Hepatocyte (in vitro differentiated cells): ENCODE data around the gene LIMK2. TPM values are rescaled to one million over a fixed set of nuclear protein-coding genes. Genes with fewer than 3 reads are reported as not detected.

ENCODE experiments used
- DNase-seq: peaks from one replicate; pipeline ENCODE4 v3.0.0-alpha.2; 2016; ENCODE audit warnings: low spot score
- H2AFZ ChIP-seq: fragments of 200-600 bp; sonication (generic); 2 replicates; pipeline ENCODE4 v1.6.0; 2016; ENCODE audit warnings: antibody characterized with exemption, mild to moderate bottlenecking
- H3K27ac ChIP-seq: fragments of 200-600 bp; sonication (generic); 2 replicates; pipeline ENCODE4 v1.5.1; 2016; ENCODE audit warnings: mild to moderate bottlenecking
- H3K27me3 ChIP-seq: fragments of 200-600 bp; sonication (generic); 2 replicates; pipeline ENCODE4 v1.6.1; 2016
- H3K36me3 ChIP-seq: fragments of 200-600 bp; sonication (generic); replicated peaks from 2 replicates; pipeline ENCODE4 v1.5.1; 2016; ENCODE audit warnings: low read depth; ENCODE audit not compliant: insufficient read depth
- H3K4me1 ChIP-seq: fragments of 200-600 bp; sonication (generic); 2 replicates; pipeline ENCODE4 v1.5.1; 2016; ENCODE audit warnings: mild to moderate bottlenecking, moderate library complexity; ENCODE audit not compliant: insufficient read depth
- H3K4me2 ChIP-seq: fragments of 200-600 bp; sonication (generic); 2 replicates; pipeline ENCODE4 v1.6.0; 2016
- H3K4me3 ChIP-seq: fragments of 200-600 bp; sonication (generic); 2 replicates; pipeline ENCODE4 v1.5.1; 2016; ENCODE audit warnings: mild to moderate bottlenecking
- H3K79me2 ChIP-seq: fragments of 200-600 bp; sonication (generic); 2 replicates; pipeline ENCODE4 v1.6.0; 2017; ENCODE audit warnings: mild to moderate bottlenecking
- H3K9me2 ChIP-seq: fragments of 200-600 bp; sonication (generic); replicated peaks from 2 replicates; pipeline ENCODE4 v1.6.0; 2017; ENCODE audit warnings: mild to moderate bottlenecking; ENCODE audit not compliant: insufficient read depth
- H3K9me3 ChIP-seq: fragments of 200-600 bp; sonication (generic); 2 replicates; pipeline ENCODE4 v1.5.1; 2016; ENCODE audit warnings: low read depth, mild to moderate bottlenecking
- H4K20me1 ChIP-seq: fragments of 200-600 bp; sonication (generic); 2 replicates; pipeline ENCODE4 v1.6.0; 2016; ENCODE audit warnings: mild to moderate bottlenecking; ENCODE audit not compliant: insufficient read depth, poor library complexity, severe bottlenecking
- EZH2 ChIP-seq: fragments of 200-600 bp; sonication (generic); IDR thresholded peaks from 2 replicates; pipeline ENCODE4 v1.6.1; 2016; ENCODE audit warnings: antibody characterized with exemption, mild to moderate bottlenecking, borderline replicate concordance
- EZH2phosphoT487 ChIP-seq: fragments of 200-600 bp; sonication (generic); IDR thresholded peaks from one replicate; pipeline ENCODE4 v1.6.1; 2018; ENCODE audit warnings: antibody characterized with exemption, mild to moderate bottlenecking, low read depth, moderate library complexity; ENCODE audit not compliant: unreplicated experiment, severe bottlenecking
- WGBS: methylation state at CpG from one replicate; pipeline ENCODE4 v1.1.6; 2016; ENCODE audit warnings: low lambda C conversion rate; ENCODE audit errors: missing lambda C conversion rate; 5-methylcytosine and 5-hydroxymethylcytosine counted together
- polyA plus RNA-seq: library from polyadenylated mRNA; unstranded; fragments of >200 nt; fragmentation: Nextera tagmentation; extraction: Ambion mirVana; gene quantifications from 2 replicates; pipeline ENCODE4 v1.2.1, GENCODE V29; 2016
- total RNA-seq: library from RNA; depleted of rRNA; stranded (reverse); fragments of >200 nt; gene quantifications from 2 replicates; pipeline ENCODE4 v1.2.3, GENCODE V29; 2014
- TF ChIP-seq, protein P1 (sequence below): fragments of 200-600 bp; sonication (generic); IDR thresholded peaks from 2 replicates; pipeline ENCODE4 v1.5.1; 2016; ENCODE audit warnings: antibody characterized with exemption, mild to moderate bottlenecking; ENCODE audit not compliant: poor library complexity

Gene LIMK2
- total and polyA plus RNA-seq, 2 experiments from 2014 or later, result 45.9 to 49.9 TPM

DNA sequence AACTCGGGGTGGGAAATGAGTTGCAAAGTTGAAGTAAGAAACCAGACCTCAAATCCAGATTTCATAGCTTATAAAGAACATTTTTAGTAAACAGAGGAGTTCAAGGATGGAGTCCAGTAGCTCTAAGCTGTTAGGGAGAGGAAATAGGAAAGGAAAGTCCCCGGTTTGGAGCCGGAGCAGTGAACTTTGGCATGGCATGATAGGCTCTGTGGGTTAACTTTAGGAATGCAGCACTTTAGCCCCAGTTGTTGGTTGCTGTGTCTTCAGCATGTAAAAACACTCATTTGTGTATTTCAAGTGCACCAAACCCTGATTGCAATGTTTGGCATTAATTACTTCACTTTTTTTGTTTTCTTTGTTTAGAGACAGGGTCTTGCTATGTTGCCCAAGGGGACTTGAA lies 88.8 kb downstream of the LIMK2 start:
- no peak for DNase-seq
- Histone ChIP-seq H2AFZ (no peak overlapping the region), H3K4me2 (no peak overlapping the region), H3K27ac (no peak overlapping the region), H3K9me2 (no peaks in the 10 kb centered on the region), H3K36me3 (no peaks in the 10 kb centered on the region), H3K79me2 (no peaks in the 10 kb centered on the region), H3K27me3 (no peaks in the 10 kb centered on the region), H3K4me1 (peaks cover 12% of the 10 kb centered on the region), H4K20me1 (no peaks in the 10 kb centered on the region), H3K9me3 (no peaks in the 10 kb centered on the region), H3K4me3 (no peak overlapping the region)
- 60% methylated on average over 3 of the region's 3 CpGs for WGBS
- no peak for TF ChIP-seq EZH2phosphoT487

GRCh38 chr22:31302006-31302405 lies 89.9 kb downstream of the LIMK2 start:
- Histone ChIP-seq H3K79me2 (no peaks in the 10 kb centered on the region), H3K4me3 (no peak overlapping the region), H4K20me1 (no peaks in the 10 kb centered on the region), H3K9me3 (no peaks in the 10 kb centered on the region), H3K4me2 (no peak overlapping the region), H3K27me3 (no peaks in the 10 kb centered on the region), H3K27ac (no peak overlapping the region), H3K4me1 (peaks cover 2% of the 10 kb centered on the region), H3K36me3 (no peaks in the 10 kb centered on the region), H3K9me2 (no peaks in the 10 kb centered on the region), H2AFZ (no peak overlapping the region)
- DNase-seq, result no peak
- TF ChIP-seq EZH2 (no peak), EZH2phosphoT487 (no peak)
- TF ChIP-seq, protein P1, sequence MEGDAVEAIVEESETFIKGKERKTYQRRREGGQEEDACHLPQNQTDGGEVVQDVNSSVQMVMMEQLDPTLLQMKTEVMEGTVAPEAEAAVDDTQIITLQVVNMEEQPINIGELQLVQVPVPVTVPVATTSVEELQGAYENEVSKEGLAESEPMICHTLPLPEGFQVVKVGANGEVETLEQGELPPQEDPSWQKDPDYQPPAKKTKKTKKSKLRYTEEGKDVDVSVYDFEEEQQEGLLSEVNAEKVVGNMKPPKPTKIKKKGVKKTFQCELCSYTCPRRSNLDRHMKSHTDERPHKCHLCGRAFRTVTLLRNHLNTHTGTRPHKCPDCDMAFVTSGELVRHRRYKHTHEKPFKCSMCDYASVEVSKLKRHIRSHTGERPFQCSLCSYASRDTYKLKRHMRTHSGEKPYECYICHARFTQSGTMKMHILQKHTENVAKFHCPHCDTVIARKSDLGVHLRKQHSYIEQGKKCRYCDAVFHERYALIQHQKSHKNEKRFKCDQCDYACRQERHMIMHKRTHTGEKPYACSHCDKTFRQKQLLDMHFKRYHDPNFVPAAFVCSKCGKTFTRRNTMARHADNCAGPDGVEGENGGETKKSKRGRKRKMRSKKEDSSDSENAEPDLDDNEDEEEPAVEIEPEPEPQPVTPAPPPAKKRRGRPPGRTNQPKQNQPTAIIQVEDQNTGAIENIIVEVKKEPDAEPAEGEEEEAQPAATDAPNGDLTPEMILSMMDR, result no peak

DNA sequence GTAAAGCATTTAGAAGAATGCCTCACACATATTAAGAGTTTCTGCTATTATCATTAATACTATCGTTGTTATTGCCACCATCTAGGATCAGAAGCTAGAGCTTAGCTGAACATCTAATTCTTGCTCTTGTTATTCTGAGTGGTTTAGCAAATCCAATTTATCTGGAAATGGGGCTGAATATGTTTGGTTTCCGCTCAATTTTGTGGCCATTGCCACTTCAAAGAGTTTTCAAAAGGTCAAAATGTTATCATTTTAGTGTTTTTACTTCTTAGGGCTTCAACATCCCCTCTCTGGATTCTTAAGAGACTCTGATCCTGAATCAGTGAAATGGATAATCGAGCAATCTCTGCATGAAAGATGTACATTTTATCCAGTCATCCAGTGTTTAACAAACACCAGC lies 90.4 kb downstream of the LIMK2 start:
- Histone ChIP-seq H3K9me2 (no peaks in the 10 kb centered on the region), H3K4me3 (no peak overlapping the region), H2AFZ (no peak overlapping the region), H3K79me2 (no peaks in the 10 kb centered on the region), H3K27me3 (no peaks in the 10 kb centered on the region), H3K27ac (no peak overlapping the region), H3K4me1 (no peaks in the 10 kb centered on the region), H3K4me2 (no peak overlapping the region), H4K20me1 (no peaks in the 10 kb centered on the region), H3K9me3 (no peaks in the 10 kb centered on the region), H3K36me3 (no peaks in the 10 kb centered on the region)
- 48% methylated on average over 2 of the region's 3 CpGs for WGBS
- DNase-seq, result no peak
- no peak for TF ChIP-seq EZH2

DNA sequence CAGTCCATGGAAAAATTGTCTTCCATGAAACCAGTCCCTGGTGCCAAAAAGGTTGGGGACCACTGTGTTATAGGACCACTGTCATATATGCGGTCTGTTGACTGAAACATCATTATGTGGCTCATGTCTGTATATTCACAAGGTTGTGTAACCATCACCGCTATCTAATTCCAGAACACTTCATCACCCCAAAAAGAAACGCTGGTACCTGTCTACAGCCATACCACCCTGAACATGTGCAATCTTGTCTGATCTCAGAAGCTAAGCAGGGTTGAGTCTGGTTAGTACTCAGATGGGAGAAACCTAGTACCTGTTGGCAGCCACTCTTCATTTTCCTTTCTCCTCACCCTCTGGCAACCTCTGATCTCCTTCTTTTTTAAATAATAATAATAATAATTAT lies 93.1 kb downstream of the LIMK2 start:
- no peak for DNase-seq
- no peaks in the 10 kb centered on the region for H3K36me3 ChIP-seq
- H3K4me2 ChIP-seq, result no peak overlapping the region
- no peak overlapping the region for H3K27ac ChIP-seq
- no peaks in the 10 kb centered on the region for H3K27me3 ChIP-seq
- H3K9me3 ChIP-seq, result no peaks in the 10 kb centered on the region
- no peaks in the 10 kb centered on the region for H3K4me1 ChIP-seq
- no peak overlapping the region for H3K4me3 ChIP-seq
- H2AFZ ChIP-seq, result no peak overlapping the region
- no peaks in the 10 kb centered on the region for H3K9me2 ChIP-seq
- H3K79me2 ChIP-seq, result no peaks in the 10 kb centered on the region
- WGBS, result 86% methylated on average over 3 of the region's 3 CpGs
- TF ChIP-seq EZH2 (no peak), EZH2phosphoT487 (no peak)
- TF ChIP-seq, protein P1, result no peak
- H4K20me1 ChIP-seq, result no peaks in the 10 kb centered on the region

GRCh38 chr22:31308181-31308580 lies 96.1 kb downstream of the LIMK2 start:
- Histone ChIP-seq H3K4me3 (no peak overlapping the region), H3K27ac (no peak overlapping the region), H3K79me2 (no peaks in the 10 kb centered on the region), H4K20me1 (no peaks in the 10 kb centered on the region), H3K4me1 (no peaks in the 10 kb centered on the region), H2AFZ (no peak overlapping the region), H3K36me3 (no peaks in the 10 kb centered on the region), H3K9me2 (no peaks in the 10 kb centered on the region), H3K9me3 (no peaks in the 10 kb centered on the region), H3K27me3 (no peaks in the 10 kb centered on the region), H3K4me2 (no peak overlapping the region)
- TF ChIP-seq, protein P1, result no peak
- TF ChIP-seq EZH2 (no peak), EZH2phosphoT487 (no peak)
- DNase-seq, result no peak
